ENCODE results near the gene MIS12.

The MIS12 gene

GRCh38 chr17:5536866-5537650, 50.7 kb downstream of the MIS12 start:
- FAIRE-seq, result no peak

- no peak for FAIRE-seq
These were observed 52.9 kb downstream of the MIS12 start for GRCh38 chr17:5539286-5539685.

- no peak for FAIRE-seq
These were observed 54.0 kb downstream of the MIS12 start for GRCh38 chr17:5540321-5540720.
